D721Med (cell line): ENCODE results near the gene FBRSL1.
A peak's percentile ranks its signal among the peaks of the same experiment; 100 is the strongest.

Source experiments
- DNase-seq: peaks from one replicate; pipeline ENCODE4 v3.0.0; 2011; ENCODE audit warnings: low spot score; ENCODE audit not compliant: insufficient read length
- FAIRE-seq: peaks from 2 replicates; lab custom pipeline; 2011; peaks lifted over from hg19 to GRCh38; lab: Jason Lieb, UNC
- TF ChIP-seq, protein P1 (sequence below): IDR thresholded peaks from 2 replicates; pipeline ENCODE4 v1.5.1; 2012; ENCODE audit warnings: mild to moderate bottlenecking, control low read depth; ENCODE audit not compliant: insufficient read depth; ENCODE audit errors: missing control alignments

The FBRSL1 gene

DNA sequence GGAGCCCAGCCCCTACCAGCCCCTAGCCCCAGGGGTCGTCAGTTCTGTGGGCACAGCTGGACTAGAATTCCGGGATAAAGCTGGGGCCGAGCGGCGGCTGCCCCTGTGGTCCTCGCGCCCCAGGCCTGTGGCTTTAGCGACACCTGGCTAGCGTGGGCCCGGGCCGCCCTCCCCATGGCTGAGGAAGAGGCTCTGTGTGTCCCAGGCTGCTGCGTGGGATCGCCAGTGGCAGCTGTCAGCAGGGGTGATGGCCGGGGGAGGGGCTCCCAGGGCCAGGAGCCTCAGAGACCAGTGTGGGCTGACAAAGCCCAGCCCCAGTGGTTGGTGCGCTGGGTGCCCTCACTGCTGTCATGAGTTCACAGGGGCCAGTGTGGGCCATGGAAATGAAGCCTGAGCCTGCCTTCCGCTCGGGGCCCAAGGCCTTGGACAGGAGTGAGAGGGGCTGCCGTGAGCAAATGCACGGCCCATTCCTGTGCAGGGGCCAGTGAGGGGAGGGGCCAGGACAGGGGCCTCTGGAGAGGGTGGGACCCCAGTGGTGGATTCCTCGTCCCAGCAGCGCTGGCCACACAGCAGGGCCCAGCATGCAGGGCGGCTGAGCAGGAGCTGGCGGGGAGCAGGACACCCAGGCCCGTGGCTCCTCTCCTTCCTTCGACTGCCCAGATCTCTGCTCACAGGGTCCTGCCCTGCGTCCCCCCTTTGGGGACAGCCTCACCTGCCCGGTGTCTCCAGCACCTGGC, 11.4 kb downstream of the FBRSL1 start:
- TF ChIP-seq, protein P1, sequence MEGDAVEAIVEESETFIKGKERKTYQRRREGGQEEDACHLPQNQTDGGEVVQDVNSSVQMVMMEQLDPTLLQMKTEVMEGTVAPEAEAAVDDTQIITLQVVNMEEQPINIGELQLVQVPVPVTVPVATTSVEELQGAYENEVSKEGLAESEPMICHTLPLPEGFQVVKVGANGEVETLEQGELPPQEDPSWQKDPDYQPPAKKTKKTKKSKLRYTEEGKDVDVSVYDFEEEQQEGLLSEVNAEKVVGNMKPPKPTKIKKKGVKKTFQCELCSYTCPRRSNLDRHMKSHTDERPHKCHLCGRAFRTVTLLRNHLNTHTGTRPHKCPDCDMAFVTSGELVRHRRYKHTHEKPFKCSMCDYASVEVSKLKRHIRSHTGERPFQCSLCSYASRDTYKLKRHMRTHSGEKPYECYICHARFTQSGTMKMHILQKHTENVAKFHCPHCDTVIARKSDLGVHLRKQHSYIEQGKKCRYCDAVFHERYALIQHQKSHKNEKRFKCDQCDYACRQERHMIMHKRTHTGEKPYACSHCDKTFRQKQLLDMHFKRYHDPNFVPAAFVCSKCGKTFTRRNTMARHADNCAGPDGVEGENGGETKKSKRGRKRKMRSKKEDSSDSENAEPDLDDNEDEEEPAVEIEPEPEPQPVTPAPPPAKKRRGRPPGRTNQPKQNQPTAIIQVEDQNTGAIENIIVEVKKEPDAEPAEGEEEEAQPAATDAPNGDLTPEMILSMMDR: no peak
- FAIRE-seq (no peak), DNase-seq (no peak)

DNA sequence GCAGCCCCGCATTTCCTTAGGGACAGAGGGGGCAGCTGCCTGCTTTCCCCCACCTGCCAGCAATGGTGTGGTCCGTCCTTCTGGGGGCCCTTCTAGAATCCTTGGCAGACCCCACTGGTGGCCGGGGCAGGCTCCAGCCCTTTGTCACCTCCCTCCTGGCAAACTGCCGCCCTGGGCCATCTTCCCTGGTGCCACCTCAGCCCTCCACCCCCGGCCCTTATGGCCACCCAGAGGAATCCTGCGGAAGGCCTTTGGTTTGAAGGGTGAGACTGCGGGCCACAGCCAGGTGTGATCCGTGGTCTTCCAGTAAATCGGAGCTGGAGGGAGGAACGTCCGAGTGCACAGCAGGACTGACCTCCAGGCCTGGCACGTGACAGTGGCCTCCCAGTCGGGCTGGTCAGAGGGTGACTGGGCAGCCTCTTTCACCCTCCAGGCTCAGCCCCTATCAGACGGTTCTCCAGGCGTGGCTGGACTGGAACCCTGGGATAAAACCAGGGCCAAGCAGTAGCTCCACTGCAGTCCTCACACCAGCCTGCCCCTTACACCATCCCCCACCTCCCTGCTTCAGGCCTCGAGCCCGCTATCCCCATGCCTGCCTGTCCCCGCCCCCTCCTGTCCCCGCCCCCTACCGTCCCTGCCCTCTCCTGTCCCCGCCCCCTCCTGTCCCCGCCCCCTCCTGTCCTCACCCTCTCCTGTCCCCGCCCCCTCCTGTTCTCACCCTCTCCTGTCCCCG, 12.4 kb downstream of the FBRSL1 start:
- peak; percentile 72 for DNase-seq
- TF ChIP-seq, protein P1: no peak
- no peak for FAIRE-seq

- no peak for FAIRE-seq
- TF ChIP-seq, protein P1: no peak
- no peak for DNase-seq
Measured at GRCh38 chr12:132502882-132503193, 12.9 kb downstream of the FBRSL1 start.

DNA sequence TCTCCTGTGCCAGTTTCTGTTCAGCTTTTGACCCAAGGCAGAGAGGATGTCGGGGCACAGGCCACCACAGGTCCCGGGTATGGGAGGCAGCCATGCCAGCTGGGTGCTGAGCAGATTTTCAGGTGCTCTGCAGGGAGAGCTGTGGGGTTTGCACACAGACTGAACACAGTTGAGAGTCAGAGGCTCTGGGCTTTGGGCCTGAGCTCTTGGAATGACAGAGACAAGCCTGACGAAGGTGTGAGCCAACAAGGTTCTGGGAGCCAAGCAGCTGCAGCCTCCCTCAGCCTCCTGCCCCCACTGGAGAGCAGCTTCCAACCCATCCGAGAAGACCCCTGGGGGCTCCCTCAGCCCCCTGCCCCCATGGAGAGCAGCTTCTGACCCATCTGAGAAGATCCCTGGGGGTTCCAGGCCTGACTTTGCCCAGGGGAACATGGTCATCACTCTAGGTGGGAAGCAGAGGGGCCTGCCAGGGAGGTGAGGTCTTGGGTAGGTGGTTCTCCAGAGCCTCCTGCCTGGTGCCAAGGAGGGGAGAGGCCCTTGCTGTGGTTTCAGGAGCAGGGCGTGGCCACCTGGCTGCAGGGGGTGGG, 13.8 kb downstream of the FBRSL1 start:
- DNase-seq (no peak), FAIRE-seq (no peak)
- TF ChIP-seq, protein P1: no peak

DNA sequence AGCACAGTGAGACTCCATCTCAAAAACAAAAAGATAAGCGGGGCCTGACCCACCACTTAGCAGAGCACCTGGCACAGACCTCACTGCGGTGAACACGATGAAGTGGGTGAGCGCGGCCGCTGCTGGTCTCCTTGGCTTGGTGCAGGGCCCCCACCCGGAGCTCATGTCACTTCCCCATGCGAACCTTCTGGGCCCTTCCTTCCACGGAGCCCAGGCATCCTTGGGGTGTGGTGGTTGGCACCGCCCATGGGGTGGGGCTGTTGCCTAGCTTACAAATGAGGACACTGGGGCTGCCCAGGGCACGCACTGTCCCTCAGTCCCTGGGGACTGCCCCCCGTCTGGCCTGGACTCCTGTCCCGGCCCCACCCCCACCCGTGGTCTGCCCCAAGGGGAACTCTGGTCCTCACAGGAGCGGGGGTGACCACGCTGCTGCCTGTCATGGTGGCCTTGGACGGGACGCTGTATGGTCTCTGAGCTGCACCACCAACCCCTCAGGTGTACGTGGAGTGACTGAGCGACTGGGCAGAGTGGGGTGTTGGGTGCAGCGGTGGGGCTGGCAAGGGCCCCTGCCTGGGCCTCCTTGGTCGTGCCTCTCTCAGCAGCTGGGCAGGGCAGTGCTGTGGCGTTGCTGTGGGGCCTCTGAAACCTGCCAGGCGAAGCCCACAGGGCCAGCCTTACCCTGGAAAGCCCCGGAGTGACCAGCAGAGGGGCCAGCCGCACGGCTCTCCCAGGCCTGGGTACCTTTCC, 15.3 kb downstream of the FBRSL1 start:
- FAIRE-seq: no peak
- TF ChIP-seq, protein P1: no peak
- DNase-seq: no peak

DNA sequence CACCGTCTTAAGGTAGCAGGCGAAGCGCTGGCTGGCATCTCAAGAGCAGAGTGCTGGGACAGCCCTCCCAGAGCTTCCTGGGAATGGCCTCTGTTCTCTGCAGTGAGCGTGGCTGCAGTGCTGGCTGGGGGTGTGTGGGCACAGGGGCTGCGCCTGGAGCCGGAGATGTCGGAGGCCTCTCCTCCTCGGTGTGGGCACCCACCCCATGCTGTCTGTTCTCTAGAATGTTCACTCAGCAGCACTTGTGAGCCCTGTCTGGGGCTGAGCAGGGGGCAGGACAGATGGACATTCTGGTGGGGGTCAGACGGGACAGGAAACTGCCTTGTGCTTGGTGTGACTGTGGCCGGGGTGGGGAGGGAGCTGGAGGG, 15.9 kb downstream of the FBRSL1 start:
- TF ChIP-seq, protein P1: no peak
- DNase-seq: no peak
- no peak for FAIRE-seq
